NCI-H1417 (cell line): ENCODE measurements around the gene GOPC.

ENCODE experiments used
- DNase-seq, 3 experiments: peaks; one replicate each; lab custom pipeline; 2025; lab: John Stamatoyannopoulos, UW

The GOPC gene

DNA sequence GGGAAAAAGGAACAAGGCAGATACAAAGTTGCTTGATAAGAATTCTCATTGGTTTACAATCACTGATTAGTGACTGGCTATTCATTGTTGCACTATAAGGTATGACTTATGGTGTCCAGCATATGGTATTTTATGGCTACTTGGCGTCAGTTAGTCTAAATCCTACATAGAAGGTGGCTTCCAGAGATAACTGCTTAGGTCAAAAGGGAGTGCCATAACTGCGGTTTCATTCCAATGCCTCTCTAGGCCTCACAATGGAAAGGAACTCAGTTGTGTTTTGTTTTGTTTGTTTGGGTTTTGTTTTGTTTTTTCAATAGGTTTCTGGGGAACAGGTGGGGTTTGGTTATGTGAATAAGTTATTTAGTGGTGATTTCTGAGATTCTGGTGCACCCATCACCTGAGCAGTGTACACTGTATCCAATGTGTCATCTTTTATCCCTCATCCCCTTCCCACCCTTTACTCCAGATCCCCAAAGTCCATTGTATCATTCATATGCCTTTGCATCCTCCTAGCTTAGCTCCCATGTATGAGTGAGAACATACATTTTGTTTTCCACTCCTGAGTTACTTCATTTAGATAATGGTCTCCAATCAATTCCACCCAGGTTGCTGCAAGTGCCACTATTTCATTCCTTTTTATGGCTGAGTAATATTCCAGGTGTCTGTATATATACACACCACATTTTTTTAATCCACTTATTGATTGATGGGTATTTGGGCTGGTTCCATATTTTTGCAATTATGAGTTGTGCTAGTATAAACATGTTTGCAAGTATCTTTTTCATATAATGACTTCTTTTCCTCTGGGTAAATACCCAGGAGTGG is 7.0 kb downstream of the GOPC start:
- DNase-seq: no peak

DNA sequence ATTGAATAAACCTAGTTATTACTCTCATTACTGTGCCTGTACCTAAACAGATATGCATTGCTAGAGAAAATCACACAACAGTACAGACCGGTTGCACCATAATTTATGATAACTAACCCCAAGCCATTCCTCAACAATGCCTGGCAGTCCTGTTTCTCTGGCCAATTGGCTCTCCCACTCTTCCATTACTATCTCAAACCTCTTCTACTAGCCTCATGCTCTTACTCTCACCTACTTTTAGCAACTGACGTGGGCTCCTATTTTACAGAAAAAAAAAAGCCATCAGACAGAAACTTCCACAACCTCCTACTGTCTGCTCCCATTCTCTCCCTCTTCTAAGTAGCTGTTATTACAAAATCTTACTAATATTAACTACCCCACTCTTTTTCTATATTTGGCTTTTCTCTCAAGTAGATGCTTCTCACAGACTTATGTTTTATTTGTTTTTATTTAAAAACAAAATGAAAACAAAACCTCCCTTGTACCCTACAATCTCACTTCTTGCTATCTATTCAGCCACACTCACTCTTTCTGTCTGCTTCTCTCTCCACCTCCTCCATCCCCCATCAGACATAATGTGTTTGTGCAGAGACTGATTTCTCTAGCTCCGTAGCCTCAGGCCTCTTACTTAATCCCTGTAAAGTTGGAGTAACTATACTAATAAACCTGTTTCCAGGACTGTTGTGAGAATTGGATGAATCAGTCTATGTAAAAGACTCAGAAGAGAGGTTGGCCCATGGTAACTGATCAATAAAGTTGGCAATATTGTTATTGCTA is 9.1 kb downstream of the GOPC start:
- DNase-seq: no peak

DNA sequence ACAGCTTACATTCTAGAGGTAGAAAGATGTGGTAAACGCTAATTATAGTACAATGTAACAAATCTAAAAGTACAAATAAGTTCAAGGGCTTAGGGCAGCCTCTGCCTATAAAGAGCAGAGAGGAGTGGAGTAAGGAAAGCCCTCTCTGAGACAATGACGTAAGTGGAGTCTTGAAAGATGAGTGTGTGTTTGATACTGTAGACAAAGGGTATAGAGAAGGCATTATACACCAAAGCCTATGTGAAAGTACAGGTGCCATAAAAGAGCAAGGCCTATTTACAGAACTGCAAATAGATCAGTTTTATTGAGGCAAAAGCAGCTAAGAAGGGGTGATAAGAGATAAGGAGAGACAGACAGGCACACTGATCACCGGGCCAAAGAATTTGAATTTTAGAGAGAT is 10.9 kb downstream of the GOPC start:
- DNase-seq: no peak

DNA sequence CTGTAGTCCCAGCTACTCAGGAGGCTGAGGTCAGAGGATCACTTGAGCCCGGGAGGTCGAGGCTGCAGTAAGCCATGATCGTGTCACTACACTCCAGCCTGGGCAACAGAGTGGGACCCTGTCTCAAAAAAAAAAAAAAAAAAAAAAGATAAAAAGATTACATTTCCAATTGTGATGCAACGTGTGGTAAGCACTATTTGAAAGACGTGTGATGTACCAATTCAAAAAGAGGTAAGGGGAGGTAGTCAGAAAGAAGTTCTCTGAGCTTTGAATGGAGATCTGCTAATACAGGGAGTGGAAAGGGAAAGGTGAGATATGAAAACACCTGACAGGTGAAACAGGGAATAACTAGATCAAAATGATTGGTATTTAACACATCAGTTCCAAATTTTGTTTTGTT is 11.9 kb downstream of the GOPC start:
- no peak for DNase-seq

DNA sequence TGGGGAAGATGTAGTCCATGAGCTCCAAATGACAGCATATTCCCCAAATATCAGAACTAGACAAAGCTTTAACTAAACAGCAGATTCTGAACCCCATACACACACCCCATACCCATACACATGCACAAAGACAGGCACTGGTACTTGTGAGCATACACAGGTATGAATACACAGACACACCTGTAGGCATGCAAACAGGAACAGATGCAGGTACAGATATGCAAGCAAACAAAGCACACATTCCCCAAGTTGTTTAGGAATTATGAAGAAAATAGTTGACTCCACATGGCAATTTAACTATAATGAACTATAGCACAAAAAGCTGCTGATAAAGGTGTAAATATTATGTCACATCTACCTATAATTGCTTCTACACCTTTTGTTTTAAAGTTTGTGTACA is 16.7 kb downstream of the GOPC start:
- no peak for DNase-seq

DNA sequence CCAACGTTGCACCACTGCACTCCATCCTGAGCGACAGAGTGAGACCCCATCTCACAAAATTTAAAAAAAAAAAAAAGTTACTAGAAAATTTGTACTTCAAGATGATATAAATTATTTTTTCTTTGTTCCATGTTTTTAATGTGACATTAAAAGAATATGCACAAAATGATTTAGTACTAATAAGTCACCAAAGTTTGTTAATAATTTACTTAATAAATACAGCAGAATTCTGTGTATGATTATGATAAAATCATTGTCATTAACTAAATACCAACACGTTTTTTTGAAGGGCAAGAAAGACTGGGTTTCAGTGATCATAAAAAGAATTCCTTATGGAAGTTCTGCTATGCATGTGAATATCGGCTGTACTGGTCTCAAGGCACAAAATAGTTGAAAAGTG is 28.1 kb downstream of the GOPC start:
- no peak for DNase-seq

DNA sequence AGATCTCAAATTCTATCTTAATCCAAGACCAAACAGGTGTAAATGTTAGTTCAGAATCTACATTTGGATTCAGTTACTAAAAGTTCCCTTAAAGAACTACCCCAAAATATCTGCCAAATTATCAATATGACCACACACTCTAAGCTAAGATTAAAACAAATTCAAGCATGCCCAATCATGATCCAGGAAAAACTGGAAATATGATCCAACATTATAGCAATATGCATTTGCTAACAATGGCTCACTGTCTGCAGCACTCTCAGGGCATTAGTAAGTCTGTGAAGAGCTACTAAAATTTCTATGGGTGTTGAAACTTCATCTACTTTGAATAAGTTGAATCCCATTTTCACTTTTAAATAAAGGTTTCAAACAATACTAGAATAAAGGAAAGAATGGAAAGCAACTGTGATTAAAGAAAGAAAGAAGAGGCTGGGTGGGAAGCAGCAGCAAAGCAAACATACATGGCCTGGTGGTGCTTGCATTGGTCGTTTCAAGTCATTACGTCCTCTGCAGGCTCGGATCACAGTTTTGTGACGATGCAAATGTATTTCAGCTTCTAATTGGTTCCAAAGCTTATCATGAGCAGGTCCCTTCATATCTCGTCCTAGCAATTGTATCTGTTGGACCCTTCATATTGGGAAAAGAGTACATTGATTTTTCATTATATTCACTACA is 29.2 kb downstream of the GOPC start:
- DNase-seq: no peak

DNA sequence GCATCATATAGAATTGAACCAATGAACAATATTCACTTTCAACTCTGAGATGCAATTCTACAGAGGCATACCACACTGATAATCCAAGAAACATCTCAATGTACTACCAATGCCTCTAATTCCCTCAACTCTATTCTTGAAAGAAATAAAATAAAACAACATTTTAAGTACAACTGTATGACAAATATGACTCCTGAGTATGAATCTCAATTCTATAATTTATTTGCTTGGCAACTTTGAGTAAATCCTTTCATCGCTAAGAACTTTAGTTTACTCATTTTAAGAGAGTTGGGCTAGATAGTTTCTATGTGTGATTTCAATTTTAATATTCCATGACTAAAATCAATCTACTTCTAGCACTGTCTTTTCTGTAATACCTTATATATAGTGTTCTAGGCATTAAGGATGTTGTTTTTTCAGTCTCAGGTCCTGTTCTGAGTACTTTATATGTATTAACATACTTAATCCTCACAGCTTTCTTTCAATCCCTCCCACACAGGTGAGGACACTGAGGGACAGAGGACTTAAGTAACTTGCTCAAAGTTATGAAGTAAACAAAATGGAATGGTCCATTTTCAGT is 33.4 kb downstream of the GOPC start:
- no peak for DNase-seq

DNA sequence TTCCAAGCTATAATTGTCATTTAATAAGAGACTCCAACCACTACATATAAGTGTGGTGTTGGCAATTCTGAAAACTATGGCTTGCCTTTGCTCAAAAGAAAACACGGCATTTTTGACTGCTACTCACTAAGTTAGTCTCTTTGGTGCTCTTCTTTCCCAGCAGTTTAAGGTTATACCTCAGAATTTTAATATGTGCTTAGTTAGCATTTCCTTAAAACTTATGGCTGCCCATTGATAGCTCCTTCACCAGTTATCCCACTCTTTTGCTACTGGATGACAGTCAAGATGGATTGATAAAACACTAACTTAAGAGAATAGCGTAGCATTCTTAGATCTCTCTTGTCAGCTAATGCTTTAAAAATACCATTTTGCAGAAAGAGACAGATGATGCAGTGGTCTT is 34.1 kb downstream of the GOPC start:
- no peak for DNase-seq

DNA sequence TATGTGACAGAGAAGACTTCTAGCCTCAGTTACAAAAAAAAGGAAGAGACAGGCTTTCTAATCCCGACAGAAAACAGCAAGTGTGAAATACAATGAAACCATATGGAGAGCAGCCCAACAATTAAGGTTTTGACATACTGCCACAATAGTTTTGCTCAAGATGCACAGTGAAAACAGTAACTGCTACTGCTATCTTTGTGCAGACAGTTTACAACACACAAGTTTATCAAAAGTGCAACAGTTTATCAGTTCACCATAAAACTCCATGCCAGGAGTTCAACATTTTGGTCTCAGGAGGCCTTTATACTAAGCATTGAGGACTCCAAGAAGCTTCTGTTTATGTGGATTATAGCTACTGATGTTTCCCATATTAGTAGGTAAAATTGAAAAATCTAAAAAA is 37.6 kb downstream of the GOPC start:
- DNase-seq: no peak

DNA sequence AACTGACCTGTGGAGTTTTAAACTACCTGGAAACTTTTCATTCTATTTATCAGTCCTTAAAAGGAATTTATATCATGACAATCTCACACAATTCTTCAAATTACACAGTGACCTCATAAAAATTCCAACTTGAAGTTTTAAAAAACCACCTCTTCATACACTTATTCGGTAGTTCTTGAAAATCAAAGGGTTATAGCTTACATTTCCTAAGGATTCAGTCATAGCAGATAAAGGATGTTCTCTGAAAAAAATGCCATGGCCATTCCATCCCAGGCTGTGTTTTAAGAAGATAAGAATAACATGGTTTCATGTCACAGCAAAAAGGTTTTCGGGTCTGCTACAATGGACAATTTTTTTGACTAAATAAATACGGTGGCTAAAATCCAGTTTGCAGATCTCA is 41.2 kb downstream of the GOPC start:
- DNase-seq: no peak

DNA sequence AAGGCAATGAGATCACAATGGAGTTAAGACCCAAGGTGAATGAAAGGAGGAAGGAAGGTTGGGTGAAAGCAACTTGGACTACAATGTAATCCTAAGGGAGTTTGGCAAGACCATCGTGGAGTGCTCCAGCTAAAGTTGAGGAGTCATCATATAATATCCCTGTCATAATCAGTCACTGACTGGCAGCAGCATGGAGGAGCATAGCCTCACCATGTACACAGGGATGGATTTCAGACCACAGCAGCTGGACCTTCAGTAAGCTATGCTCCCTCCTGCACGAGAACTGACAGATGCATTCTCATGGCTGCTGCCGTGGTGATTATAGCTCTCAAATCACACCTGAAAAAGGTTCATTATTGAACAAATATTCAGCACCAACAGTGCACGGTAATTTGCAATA is 43.0 kb downstream of the GOPC start:
- no peak for DNase-seq

DNA sequence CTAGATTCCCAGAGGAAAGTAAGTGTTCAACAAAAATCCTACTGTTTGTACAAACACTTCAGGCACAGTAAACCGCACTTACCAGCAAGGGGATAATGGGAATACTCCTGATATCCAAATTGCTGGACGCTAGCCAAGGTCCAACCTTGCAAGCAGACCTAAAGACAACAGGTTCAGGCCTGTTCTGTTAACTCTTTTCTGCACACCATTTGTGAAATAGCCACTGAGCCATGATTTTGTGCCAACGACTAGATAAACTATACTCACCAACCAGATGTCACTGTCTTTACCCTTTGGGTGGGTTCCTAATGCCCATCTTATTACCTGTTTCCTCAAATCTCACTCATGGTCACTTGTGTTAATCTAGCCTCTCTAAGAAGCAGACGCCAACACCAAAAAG is 43.5 kb downstream of the GOPC start:
- peak in 1 of 3 experiments; percentile 10 for DNase-seq

DNA sequence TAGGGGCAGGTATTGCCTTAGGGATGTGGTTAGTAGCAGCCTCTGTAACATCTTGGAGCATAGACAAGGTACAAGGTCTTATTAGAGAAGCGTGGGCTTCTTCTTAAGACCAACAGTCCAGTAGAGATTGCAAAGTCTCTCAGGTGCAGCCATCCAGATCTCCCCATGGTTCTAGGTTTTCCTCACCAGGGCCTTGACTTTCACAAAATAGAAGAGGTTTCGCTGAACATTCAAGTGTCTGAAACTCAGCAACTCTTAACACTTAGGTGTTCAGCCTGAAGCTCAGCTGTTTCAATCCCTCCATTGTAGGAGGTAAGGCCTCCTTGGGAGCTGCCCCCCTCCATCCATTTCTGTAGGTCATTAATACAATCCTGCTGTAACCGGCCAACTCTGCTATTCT is 44.4 kb downstream of the GOPC start:
- no peak for DNase-seq

DNA sequence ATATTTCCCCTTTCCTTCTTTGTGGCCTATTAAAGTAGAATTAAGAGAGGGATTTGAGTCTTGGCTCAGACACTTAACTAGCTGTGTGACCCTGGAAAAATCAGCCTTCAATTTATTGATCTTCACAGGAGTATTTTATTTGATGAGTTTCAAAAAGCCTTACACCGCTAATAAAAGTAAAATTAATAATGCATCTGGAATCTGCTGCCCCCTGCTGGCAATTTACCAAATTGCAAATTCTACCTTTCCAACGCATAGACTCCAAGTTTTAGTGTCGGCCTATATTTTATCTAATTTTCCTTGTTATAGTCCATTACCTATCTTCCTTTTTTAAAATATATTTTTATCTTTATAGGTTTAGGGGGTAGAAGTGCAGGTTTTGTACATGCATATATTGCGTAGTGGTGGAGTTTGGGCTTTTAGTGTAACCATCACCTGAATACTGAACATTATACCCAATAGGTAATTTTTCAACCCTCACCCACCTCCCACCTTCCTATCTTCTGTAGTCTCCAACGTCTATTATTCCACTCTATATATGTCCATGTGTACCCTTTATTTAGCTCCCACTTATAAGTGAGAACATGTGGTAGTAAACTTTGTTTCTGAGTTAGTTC is 46.3 kb downstream of the GOPC start:
- DNase-seq: peak; percentile 18 to 66 (median 63)

DNA sequence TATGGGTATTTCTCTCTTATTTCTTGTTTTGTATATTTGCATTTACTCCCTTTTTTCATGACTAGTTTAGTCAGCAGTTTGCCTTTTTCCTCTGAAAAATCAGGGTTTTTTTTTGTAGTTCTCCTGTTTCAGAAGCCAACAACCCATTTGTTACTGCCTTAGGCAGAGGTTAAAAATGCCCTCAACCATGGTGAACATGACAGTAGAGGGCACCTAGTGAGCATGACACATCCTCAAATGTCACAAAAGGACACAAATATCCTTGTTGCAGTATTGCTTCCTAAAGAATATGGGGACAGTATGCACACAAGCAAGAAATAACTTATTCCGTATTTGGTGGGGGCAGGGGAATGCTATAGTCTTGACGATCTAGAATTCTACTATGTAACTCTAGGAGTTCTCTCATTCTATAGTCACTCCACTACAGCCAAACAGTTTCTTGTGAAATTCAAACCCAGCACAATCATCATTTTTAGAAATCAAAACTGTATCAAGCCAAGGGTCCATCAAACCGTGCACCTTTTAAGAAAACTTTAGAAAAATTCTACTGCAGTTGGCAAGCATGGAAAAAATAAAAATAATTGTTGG is 47.0 kb downstream of the GOPC start:
- peak in 1 of 3 experiments; percentile 34 for DNase-seq

DNA sequence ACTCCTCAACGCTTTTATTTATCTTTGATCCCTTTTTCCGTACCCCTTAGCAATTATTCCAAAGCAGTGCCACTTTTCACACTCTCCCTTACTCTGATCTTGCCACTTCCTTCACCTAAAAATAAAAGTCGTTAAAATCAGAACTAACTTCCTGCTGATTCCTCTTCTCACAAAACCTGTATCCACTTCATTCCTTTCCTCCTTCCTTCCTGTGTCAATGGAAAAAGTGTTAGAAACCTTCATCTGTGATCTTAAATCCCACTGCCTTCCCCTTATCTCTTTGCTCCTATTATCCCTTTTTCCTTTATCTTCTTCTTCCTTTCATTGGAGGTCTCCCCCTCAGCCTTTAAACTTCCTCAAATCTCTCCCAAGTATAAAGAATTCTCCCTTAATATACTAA is 49.2 kb downstream of the GOPC start:
- DNase-seq: no peak

DNA sequence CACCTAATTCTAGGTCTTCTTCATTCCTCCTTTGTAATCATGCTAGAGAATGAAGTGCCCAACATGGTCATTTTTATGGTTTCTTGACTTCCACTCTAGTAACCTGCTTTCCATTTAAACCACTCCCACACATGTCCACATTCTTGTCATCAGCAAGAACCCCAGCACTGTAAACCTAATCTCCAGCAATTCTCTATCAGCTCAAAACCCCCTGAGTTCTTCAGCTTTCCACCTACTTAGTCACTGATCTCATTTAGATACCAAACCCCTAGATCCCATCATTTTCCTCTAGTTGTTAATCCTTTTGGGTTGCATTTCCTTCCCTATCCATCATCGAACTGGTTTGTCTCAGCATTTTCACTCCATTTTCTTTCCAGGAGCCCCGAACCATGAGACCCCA is 49.7 kb downstream of the GOPC start:
- no peak for DNase-seq

DNA sequence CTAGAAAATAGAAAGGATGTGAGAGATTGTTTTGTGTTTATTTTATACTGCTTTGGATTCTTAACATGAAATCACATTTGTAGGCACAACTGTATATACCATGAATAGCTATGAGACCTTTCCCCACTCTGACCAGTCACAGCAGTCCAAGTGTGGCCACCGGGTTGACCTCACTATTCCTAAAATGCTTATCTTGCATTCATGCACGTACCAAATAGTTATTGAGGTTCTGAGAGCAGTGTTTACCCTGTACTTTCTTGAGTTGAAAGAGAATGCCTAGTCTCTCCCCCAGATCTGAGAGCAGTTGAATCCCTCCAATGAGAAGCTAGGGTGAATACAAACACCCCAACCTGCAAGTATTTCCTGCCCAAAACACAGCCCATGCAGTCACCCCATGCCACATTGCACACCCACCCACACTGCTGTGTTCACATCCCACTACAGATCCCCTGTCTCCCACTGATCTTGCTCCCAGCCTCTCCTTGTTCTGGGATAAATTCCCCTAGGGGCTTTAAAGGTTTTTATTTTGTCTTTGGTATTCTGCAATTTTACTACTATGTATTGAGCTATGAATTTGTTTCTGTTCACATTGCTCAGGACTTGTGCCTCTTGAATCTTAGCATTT is 51.6 kb downstream of the GOPC start:
- no peak for DNase-seq

DNA sequence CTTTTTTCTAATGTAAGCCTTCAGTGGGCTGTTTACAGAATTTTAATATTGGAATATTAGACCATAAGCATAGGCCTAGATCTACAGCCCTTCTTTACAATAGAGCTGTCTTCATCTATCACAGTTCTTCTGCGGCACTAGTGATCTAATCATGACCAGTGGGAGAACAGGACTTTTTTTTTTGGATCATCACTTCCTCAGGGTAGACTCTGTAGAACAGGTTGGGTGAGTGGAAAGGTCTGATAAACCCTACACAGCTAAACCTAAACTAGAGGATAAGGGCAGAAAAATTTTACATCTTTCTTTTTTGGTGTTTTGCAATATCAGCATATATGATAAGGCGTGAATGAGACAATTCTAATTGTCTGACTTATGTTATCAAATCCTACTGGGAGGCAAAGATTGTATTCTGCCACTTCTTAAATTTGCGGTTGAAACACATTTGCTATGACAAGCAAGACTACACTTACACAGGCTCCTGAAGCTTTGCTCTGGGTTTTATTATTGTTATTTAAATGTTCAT is 52.2 kb downstream of the GOPC start:
- DNase-seq: no peak

DNA sequence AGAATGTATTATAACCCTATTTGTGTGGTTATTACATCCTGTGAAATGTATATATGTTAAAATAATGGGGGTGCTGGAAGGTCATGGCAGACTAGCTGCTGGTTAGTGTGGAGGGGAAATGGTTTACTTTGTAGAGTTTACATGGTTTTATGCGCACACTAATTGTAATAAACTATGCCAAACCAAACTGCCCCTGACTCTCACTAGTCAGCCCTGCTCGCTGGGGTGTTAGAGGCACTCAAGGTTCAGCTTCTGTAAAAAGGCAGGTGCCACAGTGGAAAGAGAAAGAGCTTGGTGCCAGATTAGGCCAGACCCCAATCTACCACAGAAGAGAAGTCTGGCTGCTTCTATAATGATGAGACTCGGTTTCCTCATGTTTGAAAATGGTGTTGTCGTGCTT is 52.7 kb downstream of the GOPC start:
- DNase-seq: peak in 1 of 3 experiments; percentile 10
